Cardiac ventricle fibroblast (primary cell): ENCODE data around the gene TMEM171. TPM values are rescaled to one million over a fixed set of nuclear protein-coding genes. Genes with fewer than 3 reads are reported as not detected.

Experiments used
- total RNA-seq: library from RNA; depleted of rRNA; stranded (reverse); fragments of >200 nt; gene quantifications from 2 replicates; pipeline ENCODE4 v1.2.3, GENCODE V29; 2015

The TMEM171 gene
- total RNA-seq: 0.19 and 0.20 TPM in 2 replicates

DNA sequence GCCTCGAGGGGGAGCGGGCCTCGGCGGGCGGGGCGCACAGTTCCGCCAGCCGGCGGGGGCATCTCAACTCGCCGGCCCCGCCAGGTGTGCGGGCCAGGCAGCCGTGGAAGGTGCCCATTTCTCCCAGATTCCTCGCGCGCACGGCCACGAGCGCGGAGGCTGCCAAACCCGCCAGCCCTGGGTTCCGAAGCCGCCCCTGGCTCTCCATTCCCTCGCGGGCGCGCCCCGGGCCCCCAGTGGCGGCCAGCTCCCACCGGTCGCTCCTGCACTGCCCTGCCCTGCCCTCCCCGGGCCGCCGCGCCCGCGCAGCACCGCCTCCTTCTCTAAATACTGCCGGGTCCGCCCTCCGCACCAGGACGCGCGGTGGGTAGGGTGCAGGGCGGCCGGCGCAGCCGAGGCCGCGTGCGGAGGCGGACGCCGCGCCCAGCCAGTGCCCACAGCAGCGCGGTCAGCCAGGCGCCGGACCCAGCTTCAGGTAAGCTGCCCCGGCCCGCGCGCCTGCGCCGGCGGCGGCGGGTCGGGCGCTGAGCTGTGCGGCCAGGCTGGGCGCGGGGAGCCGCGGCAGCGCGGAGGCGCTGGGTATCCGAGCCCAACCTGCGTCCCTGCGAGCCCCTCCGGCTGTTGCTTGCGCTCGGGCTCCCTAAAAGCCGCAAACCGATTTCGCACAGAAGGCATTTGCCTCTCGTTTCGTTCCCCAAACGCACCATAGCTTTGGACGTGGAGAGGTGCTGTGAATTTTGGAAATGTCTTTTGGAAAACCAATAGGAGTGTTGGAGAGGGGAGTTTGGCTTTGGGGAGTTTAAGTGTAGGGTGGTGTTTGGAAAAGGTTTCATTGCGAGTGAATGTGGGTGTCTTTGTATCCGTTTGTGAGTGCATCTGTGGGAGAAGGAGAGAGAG is at the start of gene TMEM171:
Gene TMEM171, plus strand, starts transcription at position 354 of the 897 bp plus-strand sequence. CDS start 2,799 bp downstream, outside the sequence.

GRCh38 chr5:73172951-73173350 is 52.6 kb downstream of the TMEM171 start, which contains the start of gene TMEM174:
Gene TMEM174, plus strand, starts transcription at chr5:73173193. Its CDS starts 51 bp downstream, at chr5:73173244.

Other genes with a start within 250 kb of the TMEM171 start
- 7.9 and 10.2 TPM in 2 replicates for gene FCHO2, start 164.5 kb upstream of the TMEM171 start, total RNA-seq
- not detected in 2 replicates for gene TMEM174, start 52.6 kb downstream of the TMEM171 start, total RNA-seq